Measurements from ENCODE around the gene IGF1R.

GRCh38 chr15:98903377-98904018 is 255.2 kb downstream of the IGF1R start:
- TF ChIP-seq, protein P1, sequence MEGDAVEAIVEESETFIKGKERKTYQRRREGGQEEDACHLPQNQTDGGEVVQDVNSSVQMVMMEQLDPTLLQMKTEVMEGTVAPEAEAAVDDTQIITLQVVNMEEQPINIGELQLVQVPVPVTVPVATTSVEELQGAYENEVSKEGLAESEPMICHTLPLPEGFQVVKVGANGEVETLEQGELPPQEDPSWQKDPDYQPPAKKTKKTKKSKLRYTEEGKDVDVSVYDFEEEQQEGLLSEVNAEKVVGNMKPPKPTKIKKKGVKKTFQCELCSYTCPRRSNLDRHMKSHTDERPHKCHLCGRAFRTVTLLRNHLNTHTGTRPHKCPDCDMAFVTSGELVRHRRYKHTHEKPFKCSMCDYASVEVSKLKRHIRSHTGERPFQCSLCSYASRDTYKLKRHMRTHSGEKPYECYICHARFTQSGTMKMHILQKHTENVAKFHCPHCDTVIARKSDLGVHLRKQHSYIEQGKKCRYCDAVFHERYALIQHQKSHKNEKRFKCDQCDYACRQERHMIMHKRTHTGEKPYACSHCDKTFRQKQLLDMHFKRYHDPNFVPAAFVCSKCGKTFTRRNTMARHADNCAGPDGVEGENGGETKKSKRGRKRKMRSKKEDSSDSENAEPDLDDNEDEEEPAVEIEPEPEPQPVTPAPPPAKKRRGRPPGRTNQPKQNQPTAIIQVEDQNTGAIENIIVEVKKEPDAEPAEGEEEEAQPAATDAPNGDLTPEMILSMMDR (IDR thresholded peaks at IDR 0.05): no peak
- no peak for TF ChIP-seq EP300 (IDR thresholded peaks at IDR 0.05; ENCODE audit: low read depth)
- no peak for TF ChIP-seq POLR2A (IDR thresholded peaks at IDR 0.05)
- no peak for TF ChIP-seq POLR2AphosphoS5 (IDR thresholded peaks at IDR 0.05)

All from transverse colon (tissue), 4 donors.